ENCODE measurements around the gene TOM1L1.

DNA sequence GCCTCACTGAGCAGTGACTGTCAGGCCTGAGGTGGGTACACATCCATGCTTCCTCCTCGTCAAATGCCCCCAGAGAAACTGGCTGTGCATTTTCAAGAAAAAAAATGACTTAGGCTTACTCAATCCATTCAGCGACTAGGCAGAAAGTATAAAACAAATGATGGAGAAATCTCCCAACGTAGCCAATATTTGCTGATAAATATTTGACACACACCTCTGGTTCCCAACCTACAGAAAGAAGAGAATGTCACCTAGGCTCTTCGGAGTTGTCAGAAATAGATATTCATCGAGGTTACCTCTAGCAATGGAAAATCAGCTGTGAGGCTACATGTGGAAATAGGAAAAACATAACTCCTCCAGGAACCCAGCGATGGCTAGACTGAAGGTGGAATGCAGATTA, 12.4 kb upstream of the TOM1L1 start:
- TF ChIP-seq CTCF (IDR thresholded peaks at IDR 0.05): no peak
- no peak for TF ChIP-seq POLR2A (IDR thresholded peaks at IDR 0.05)

All from right lobe of liver (tissue), 4 donors.